A549 (cell line): Measurements from ENCODE around the gene MIB2.

ENCODE experiments used
- BCL3 ChIP-seq: fragments of >200 bp; sonication (Bioruptor Twin); formaldehyde crosslinking; IDR thresholded peaks from 3 replicates; pipeline ENCODE4 v1.6.1; 2016
- CBX8 ChIP-seq: fragments of 200-600 bp; sonication (generic); IDR thresholded peaks from 2 replicates; pipeline ENCODE4 v1.6.1; 2016
- CEBPB ChIP-seq, 2 experiments: fragments of >200 bp in 1 of 2; sonication (Bioruptor Twin) in 1 of 2; formaldehyde crosslinking in 1 of 2; IDR thresholded peaks; 2 replicates each; pipeline ENCODE4 v1.6.1; 2012 to 2016
- CHD2 ChIP-seq: fragments of 150-350 bp; IDR thresholded peaks from 2 replicates; pipeline ENCODE4 v1.6.1; 2014; ENCODE audit warnings: low read length; ENCODE audit not compliant: partially characterized antibody
- CTCF ChIP-seq: fragments of >200 bp; sonication (Bioruptor Twin); formaldehyde crosslinking; IDR thresholded peaks from 3 replicates; pipeline ENCODE4 v1.5.1; 2016
- EHF ChIP-seq: fragments of 250-450 bp; sonication (Bioruptor Pico); IDR thresholded peaks from 2 replicates; pipeline ENCODE4 v1.5.0; 2020; ENCODE audit warnings: mild to moderate bottlenecking
- EP300 ChIP-seq, 2 experiments: fragments of >200 bp; sonication (Bioruptor Twin); formaldehyde crosslinking; IDR thresholded peaks; 2 replicates in 1 of 2; 3 replicates in 1 of 2; pipeline ENCODE4 v1.6.1; 2016 to 2017
- JUNB ChIP-seq: fragments of >200 bp; sonication (Bioruptor Twin); formaldehyde crosslinking; IDR thresholded peaks from 2 replicates; pipeline ENCODE4 v1.6.1; 2016
- NFE2L2 ChIP-seq: fragments of 150-350 bp; conservative IDR thresholded peaks from 2 replicates; pipeline ENCODE4 v1.6.1; 2014; ENCODE audit warnings: low read length
- POLR2A ChIP-seq: IDR thresholded peaks from 2 replicates; pipeline ENCODE4 v1.6.1; 2012; ENCODE audit warnings: mild to moderate bottlenecking, low read length

DNA sequence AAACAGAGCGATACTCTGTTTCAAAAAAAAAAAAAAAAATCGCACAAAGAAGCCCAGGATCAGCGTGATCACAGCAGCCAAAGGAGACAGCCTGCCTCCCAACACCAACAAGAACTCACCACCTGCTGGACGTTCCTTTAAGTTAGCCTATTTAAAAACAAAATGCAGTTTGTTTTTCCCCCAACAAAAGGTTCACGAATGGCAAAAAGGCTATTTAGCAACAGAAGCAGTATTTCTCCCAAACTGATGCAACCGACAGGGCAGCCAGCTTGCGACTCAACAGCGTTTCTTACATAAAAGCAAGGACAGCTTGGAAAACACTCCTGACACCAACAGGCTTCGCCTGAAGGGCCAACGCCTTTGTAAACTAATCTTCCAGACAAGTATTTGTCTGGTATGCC, 47.4 kb upstream of the MIB2 start:
- no peak for TF ChIP-seq CHD2
- no peak for TF ChIP-seq CTCF
- no peak for TF ChIP-seq CEBPB (IDR thresholded peaks at IDR 0.05)
- no peak for TF ChIP-seq CBX8
- TF ChIP-seq POLR2A, result no peak
- no peak for TF ChIP-seq BCL3
- no peak for TF ChIP-seq EP300 (IDR thresholded peaks at IDR 0.05)
- TF ChIP-seq EHF, result no peak
- no peak for TF ChIP-seq JUNB
- TF ChIP-seq NFE2L2, result no peak
